Activated CD4-positive, alpha-beta T cell treated with anti-CD3 and anti-CD28 coated beads, Interleukin-10, Interleukin-2, amounts not matched to agents 100 ng/mL and 50 ng/mL, durations not matched to agents 16 hours and 8 hours (primary cell): ENCODE measurements around the gene TTC39C.
"Not testable (repeated sequence)": the region's sequence is repeated elsewhere in the genome, so short reads cannot be mapped to it uniquely, and the experiment has no call there.

Experiments used
- DNase-seq: peaks from one replicate; pipeline ENCODE4 v3.0.0-alpha.2; 2020

TTC39C gene

GRCh38 chr18:24018299-24018886 lies 3.8 kb downstream of the TTC39C start:
- peak; percentile 76 for DNase-seq

- DNase-seq: peak; percentile 95
These were observed 5.2 kb downstream of the TTC39C start for GRCh38 chr18:24019641-24020331.

- no peak for DNase-seq
These were observed 7.0 kb downstream of the TTC39C start for GRCh38 chr18:24021505-24021904.

- DNase-seq: no peak
These were observed 7.6 kb downstream of the TTC39C start for GRCh38 chr18:24022161-24022560.

- no peak for DNase-seq
These were observed 8.7 kb downstream of the TTC39C start for GRCh38 chr18:24023185-24023814.

- DNase-seq: no peak
These were observed 9.9 kb downstream of the TTC39C start for GRCh38 chr18:24024425-24024824.

- DNase-seq: no peak
These were observed 11.9 kb downstream of the TTC39C start for GRCh38 chr18:24026457-24026856.

GRCh38 chr18:24027156-24027827 lies 12.7 kb downstream of the TTC39C start:
- no peak for DNase-seq

GRCh38 chr18:24028946-24029345 lies 14.4 kb downstream of the TTC39C start:
- not testable (repeated sequence) for DNase-seq

GRCh38 chr18:24031318-24031717 lies 16.8 kb downstream of the TTC39C start:
- DNase-seq: no peak

GRCh38 chr18:24031916-24032315 lies 17.4 kb downstream of the TTC39C start:
- no peak for DNase-seq

GRCh38 chr18:24033641-24034412 lies 19.3 kb downstream of the TTC39C start:
- DNase-seq: no peak

GRCh38 chr18:24035316-24035715 lies 20.8 kb downstream of the TTC39C start:
- DNase-seq: no peak

GRCh38 chr18:24039671-24040070 lies 25.1 kb downstream of the TTC39C start:
- no peak for DNase-seq

GRCh38 chr18:24041691-24042090 lies 27.1 kb downstream of the TTC39C start:
- DNase-seq: no peak

- no peak for DNase-seq
These were observed 28.8 kb downstream of the TTC39C start for GRCh38 chr18:24043403-24043802.

GRCh38 chr18:24048261-24048660 lies 33.7 kb downstream of the TTC39C start:
- no peak for DNase-seq

- no peak for DNase-seq
These were observed 34.6 kb downstream of the TTC39C start for GRCh38 chr18:24049142-24049541.

GRCh38 chr18:24051031-24051947 lies 36.7 kb downstream of the TTC39C start:
- DNase-seq: peak; percentile 65

GRCh38 chr18:24052053-24052452 lies 37.5 kb downstream of the TTC39C start:
- no peak for DNase-seq

GRCh38 chr18:24053211-24053610 lies 38.7 kb downstream of the TTC39C start:
- DNase-seq: peak; percentile 57

GRCh38 chr18:24054130-24054529 lies 39.6 kb downstream of the TTC39C start:
- DNase-seq: peak; percentile 64
